Measurements from ENCODE around the gene MAMDC2. TPM values are rescaled to one million over a fixed set of nuclear protein-coding genes. Genes with fewer than 3 reads are reported as not detected.
A peak's percentile ranks its signal among the peaks of the same experiment; 100 is the strongest.
"Not testable (repeated sequence)": the region's sequence is repeated elsewhere in the genome, so short reads cannot be mapped to it uniquely, and the experiment has no call there.

MAMDC2 gene
- total RNA-seq, 1 experiment from 2014 or later: 9.0 TPM

DNA sequence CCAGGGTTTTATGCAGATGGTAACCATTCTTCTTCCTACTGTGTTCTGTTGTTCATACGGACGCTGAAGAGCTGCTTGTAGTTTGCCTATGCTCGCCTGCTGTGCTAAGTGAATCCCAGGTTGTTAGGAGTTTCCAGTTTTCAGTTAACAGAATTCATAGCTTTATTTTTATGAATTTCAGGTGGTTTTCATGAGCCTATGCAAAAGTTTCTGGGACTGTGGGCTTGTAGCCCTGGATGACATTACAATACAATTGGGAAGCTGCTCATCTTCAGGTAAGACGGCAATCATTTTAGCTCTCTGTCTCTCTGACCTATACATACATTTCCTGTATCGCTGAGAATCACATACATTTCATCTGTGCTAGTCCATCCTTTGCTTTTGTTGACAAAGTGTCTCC is 124.9 kb downstream of the MAMDC2 start:
- no peaks in the 10 kb centered on the region for H3K4me1 ChIP-seq
- no peaks in the 10 kb centered on the region for H3K36me3 ChIP-seq
- no peak overlapping the region for H3K27ac ChIP-seq
- H3K27me3 ChIP-seq: no peaks in the 10 kb centered on the region
- H3K4me3 ChIP-seq: no peak overlapping the region
- DNase-seq: no peak
- H3K9me3 ChIP-seq (replicated peaks): no peaks in the 10 kb centered on the region

GRCh38 chr9:70169222-70169621 is 125.6 kb downstream of the MAMDC2 start:
- Histone ChIP-seq H3K36me3 (no peaks in the 10 kb centered on the region), H3K9me3 (replicated peaks) (no peaks in the 10 kb centered on the region), H3K27me3 (no peaks in the 10 kb centered on the region), H3K4me3 (no peak overlapping the region), H3K4me1 (no peaks in the 10 kb centered on the region), H3K27ac (no peak overlapping the region)
- no peak for DNase-seq

GRCh38 chr9:70170151-70170790 is 126.6 kb downstream of the MAMDC2 start:
- H3K27ac ChIP-seq: no peak overlapping the region
- DNase-seq: no peak
- H3K4me1 ChIP-seq: no peaks in the 10 kb centered on the region
- H3K36me3 ChIP-seq: no peaks in the 10 kb centered on the region
- H3K27me3 ChIP-seq: no peaks in the 10 kb centered on the region
- no peaks in the 10 kb centered on the region for H3K9me3 ChIP-seq (replicated peaks)
- H3K4me3 ChIP-seq: no peak overlapping the region

GRCh38 chr9:70172532-70172931 is 128.9 kb downstream of the MAMDC2 start:
- Histone ChIP-seq H3K4me1 (no peaks in the 10 kb centered on the region), H3K9me3 (replicated peaks) (no peaks in the 10 kb centered on the region), H3K27ac (no peak overlapping the region), H3K4me3 (no peak overlapping the region), H3K36me3 (no peaks in the 10 kb centered on the region), H3K27me3 (no peaks in the 10 kb centered on the region)
- DNase-seq: no peak

GRCh38 chr9:70177121-70177520 is 133.5 kb downstream of the MAMDC2 start:
- Histone ChIP-seq H3K4me1 (no peaks in the 10 kb centered on the region), H3K27ac (no peak overlapping the region), H3K9me3 (replicated peaks) (no peaks in the 10 kb centered on the region), H3K27me3 (no peaks in the 10 kb centered on the region), H3K4me3 (no peak overlapping the region), H3K36me3 (no peaks in the 10 kb centered on the region)
- DNase-seq: no peak

DNA sequence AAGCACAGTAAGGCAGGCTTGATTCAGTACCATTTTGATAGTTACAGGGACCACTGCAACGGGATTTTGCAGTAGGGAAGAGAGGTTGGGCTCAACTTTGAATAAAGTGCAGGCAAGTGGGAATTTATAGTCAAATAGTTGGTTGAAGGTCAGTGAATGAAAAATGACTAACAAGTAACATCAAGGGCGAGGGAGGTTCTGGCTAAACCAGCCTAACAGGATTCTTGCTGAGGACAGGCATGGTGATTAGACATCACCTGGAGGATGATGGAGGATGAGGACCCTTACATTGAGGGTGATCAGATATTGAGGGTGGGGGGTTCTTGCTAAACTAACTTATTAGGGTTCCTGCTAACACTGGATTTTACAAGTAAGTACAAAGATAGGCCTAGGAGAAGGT is 149.1 kb downstream of the MAMDC2 start:
- DNase-seq: no peak
- no peaks in the 10 kb centered on the region for H3K27me3 ChIP-seq
- H3K27ac ChIP-seq: no peak overlapping the region
- H3K4me3 ChIP-seq: no peak overlapping the region
- H3K4me1 ChIP-seq: no peaks in the 10 kb centered on the region
- no peaks in the 10 kb centered on the region for H3K9me3 ChIP-seq (replicated peaks)
- no peaks in the 10 kb centered on the region for H3K36me3 ChIP-seq

DNA sequence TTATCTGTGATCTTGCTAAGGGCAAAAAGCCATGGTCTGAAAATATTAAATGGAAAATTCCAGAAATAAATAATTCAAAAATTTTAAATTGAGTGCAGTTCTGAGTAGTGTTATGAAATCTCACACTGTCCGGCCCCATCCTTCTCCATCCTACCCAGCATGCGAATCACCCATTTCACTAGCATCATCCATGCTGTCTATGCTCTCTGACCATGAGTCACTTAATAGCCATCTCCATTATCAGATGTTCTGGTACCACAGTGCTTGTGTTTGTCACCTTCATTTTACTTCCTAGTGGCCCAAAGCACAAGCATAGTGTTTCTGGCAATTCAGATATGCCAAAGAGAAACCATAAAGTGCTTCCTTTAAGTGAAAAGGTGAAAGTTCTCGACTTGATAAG is 151.8 kb downstream of the MAMDC2 start:
- no peak overlapping the region for H3K27ac ChIP-seq
- H3K36me3 ChIP-seq: no peaks in the 10 kb centered on the region
- DNase-seq: no peak
- no peak overlapping the region for H3K4me3 ChIP-seq
- no peaks in the 10 kb centered on the region for H3K4me1 ChIP-seq
- H3K9me3 ChIP-seq (replicated peaks): no peaks in the 10 kb centered on the region
- H3K27me3 ChIP-seq: no peaks in the 10 kb centered on the region

- Histone ChIP-seq H3K27ac (no peak overlapping the region), H3K9me3 (replicated peaks) (no peaks in the 10 kb centered on the region)
Measured at GRCh38 chr9:70197216-70198044, 153.8 kb downstream of the MAMDC2 start.

GRCh38 chr9:70204743-70205142 is 161.1 kb downstream of the MAMDC2 start:
- H3K4me3 ChIP-seq; H3K27ac ChIP-seq; H3K27me3 ChIP-seq; H3K36me3 ChIP-seq; H3K9me3 ChIP-seq (replicated peaks); DNase-seq; H3K4me1 ChIP-seq: not testable (repeated sequence)

More at GRCh38 chr9:70197216-70198044, 153.8 kb downstream of the MAMDC2 start:
- no peak for DNase-seq
- no peaks in the 10 kb centered on the region for H3K36me3 ChIP-seq
- H3K4me1 ChIP-seq: no peaks in the 10 kb centered on the region
- no peak overlapping the region for H3K4me3 ChIP-seq
- H3K27me3 ChIP-seq: no peaks in the 10 kb centered on the region

GRCh38 chr9:70205366-70206020 is 161.8 kb downstream of the MAMDC2 start:
- Histone ChIP-seq H3K27me3 (no peaks in the 10 kb centered on the region), H3K9me3 (replicated peaks) (no peaks in the 10 kb centered on the region), H3K4me3 (no peak overlapping the region), H3K27ac (no peak overlapping the region), H3K4me1 (no peaks in the 10 kb centered on the region), H3K36me3 (no peaks in the 10 kb centered on the region)
- DNase-seq: peak; percentile 10 to 23

DNA sequence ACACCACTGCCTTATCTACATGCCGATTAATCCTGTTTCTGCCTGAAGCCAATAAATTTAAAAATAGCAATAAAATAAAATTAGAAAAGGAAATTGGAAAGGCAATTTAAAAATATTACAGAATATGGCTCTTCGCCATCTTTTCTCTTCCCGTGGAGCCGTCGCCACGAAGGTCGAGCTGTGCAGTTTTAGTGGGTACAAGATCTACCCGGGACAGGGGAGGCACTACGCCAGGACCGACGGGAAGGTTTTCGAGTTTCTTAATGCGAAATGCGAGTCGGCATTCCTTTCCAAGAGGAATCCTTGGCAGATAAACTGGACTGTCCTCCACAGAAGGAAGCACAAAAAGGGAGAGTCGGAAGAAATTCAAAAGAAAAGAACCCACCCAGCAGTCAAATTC is 173.4 kb downstream of the MAMDC2 start:
- H3K4me1 ChIP-seq: no peaks in the 10 kb centered on the region
- H3K36me3 ChIP-seq: no peaks in the 10 kb centered on the region
- no peak overlapping the region for H3K4me3 ChIP-seq
- DNase-seq: no peak
- H3K27ac ChIP-seq: no peak overlapping the region
- peaks cover 5% of the 10 kb centered on the region; the same call in 1 of the 2 replicates for H3K9me3 ChIP-seq (replicated peaks)
- H3K27me3 ChIP-seq: no peaks in the 10 kb centered on the region

- H3K9me3 ChIP-seq (replicated peaks): no peaks in the 10 kb centered on the region
- no peaks in the 10 kb centered on the region for H3K27me3 ChIP-seq
- no peak for DNase-seq
- no peaks in the 10 kb centered on the region for H3K36me3 ChIP-seq
- no peaks in the 10 kb centered on the region for H3K4me1 ChIP-seq
- no peak overlapping the region for H3K4me3 ChIP-seq
- no peak overlapping the region for H3K27ac ChIP-seq
Measured at GRCh38 chr9:70218767-70219166, 175.1 kb downstream of the MAMDC2 start.

DNA sequence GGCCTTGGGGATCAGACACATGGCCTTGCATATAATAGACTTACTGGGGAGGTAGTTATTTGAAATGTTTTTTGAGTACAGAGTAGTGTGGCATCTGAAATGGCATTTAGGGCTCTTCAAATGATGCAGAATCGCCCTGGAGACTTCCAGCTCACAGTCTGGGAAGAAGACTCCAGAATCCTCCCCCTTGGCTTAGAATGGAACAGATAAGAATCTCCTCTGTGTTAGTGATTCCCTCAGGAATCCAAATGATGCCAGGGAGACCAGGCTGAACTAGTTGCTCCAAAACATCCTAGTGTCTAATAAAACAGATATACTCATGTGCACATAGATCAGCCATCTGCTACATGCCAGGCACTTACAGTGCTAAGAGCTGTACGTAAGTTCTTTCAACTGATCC is 176.6 kb downstream of the MAMDC2 start:
- Histone ChIP-seq H3K4me3 (no peak overlapping the region), H3K27me3 (no peaks in the 10 kb centered on the region), H3K4me1 (no peaks in the 10 kb centered on the region), H3K9me3 (replicated peaks) (no peaks in the 10 kb centered on the region), H3K36me3 (no peaks in the 10 kb centered on the region), H3K27ac (no peak overlapping the region)
- no peak for DNase-seq

DNA sequence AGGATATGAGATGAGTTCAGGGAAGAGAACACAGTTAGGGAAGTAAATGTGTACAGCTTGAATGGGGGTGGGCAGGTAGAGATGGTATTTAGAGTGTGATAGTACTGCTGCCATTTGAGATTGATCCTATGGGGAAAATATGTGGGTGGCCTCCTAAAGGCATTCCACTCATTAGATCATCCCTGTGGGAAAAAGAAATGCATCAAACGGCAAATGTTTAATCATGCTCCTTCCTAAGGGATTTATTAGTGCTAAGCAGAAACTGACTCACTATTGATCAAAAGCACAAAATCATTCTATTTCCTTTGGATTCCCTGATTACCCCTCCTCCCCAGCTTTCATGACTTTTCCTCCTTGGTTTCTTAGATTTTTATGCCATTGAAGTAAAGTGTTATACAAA is 178.7 kb downstream of the MAMDC2 start:
- Histone ChIP-seq H3K9me3 (replicated peaks) (no peaks in the 10 kb centered on the region), H3K36me3 (no peaks in the 10 kb centered on the region), H3K4me1 (no peaks in the 10 kb centered on the region), H3K4me3 (no peak overlapping the region), H3K27ac (no peak overlapping the region), H3K27me3 (no peaks in the 10 kb centered on the region)
- DNase-seq: no peak

DNA sequence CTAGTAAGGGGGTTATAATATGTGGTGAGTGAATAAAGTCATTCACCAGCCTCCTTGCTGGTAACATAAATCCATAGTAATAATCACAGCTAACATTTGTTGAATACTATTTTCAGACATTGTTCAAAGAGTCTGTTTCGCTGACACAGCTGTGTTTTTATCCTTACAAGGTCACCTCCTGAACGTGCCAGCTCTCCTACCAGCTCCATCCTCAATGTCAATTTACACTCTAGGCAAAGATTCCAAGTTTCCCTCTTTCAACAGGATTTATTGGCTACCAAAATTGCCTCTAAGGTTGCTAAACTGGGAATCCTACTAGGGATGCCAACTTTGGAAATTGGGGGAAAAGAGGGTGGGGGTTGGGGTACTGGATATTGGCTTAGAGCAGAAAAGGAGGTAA is 184.5 kb downstream of the MAMDC2 start:
- H3K4me1 ChIP-seq: no peaks in the 10 kb centered on the region
- no peaks in the 10 kb centered on the region for H3K9me3 ChIP-seq (replicated peaks)
- no peaks in the 10 kb centered on the region for H3K36me3 ChIP-seq
- DNase-seq: no peak
- no peaks in the 10 kb centered on the region for H3K27me3 ChIP-seq
- H3K4me3 ChIP-seq: no peak overlapping the region
- H3K27ac ChIP-seq: no peak overlapping the region

All from SJCRH30 (cell line).